ENCODE data around the gene FARP1.
A peak's percentile ranks its signal among the peaks of the same experiment; 100 is the strongest.

The FARP1 gene

GRCh38 chr13:98144027-98144741 is 1.3 kb downstream of the FARP1 start:
- no peak for TF ChIP-seq CTCF (conservative IDR thresholded peaks at IDR 0.05; ENCODE audit: low read depth)
- ChIA-PET CTCF (interaction anchor here (0.6 to 0.7 kb wide), 3 partner anchors 183 to 287 kb away, joined by 3 to 6 read pairs (median 3); no protein-coding TSS in a partner anchor), POLR2A (ENCODE audit: low non-redundant PET) (no interaction called here)
- H3K27ac ChIP-seq: no peak overlapping the region
- DNase-seq (ENCODE audit: low spot score): no peak

GRCh38 chr13:98144801-98145350 is 2.0 kb downstream of the FARP1 start:
- DNase-seq (ENCODE audit: low spot score): peak; percentile 20
- ChIA-PET POLR2A (ENCODE audit: low non-redundant PET) (no interaction called here), CTCF (no interaction called here)
- H3K27ac ChIP-seq: no peak overlapping the region
- no peak for TF ChIP-seq CTCF (conservative IDR thresholded peaks at IDR 0.05; ENCODE audit: low read depth)

- no peak for TF ChIP-seq CTCF (conservative IDR thresholded peaks at IDR 0.05; ENCODE audit: low read depth)
- DNase-seq (ENCODE audit: low spot score): no peak
- no peak overlapping the region for H3K27ac ChIP-seq
- POLR2A ChIA-PET (ENCODE audit: low non-redundant PET): no interaction called here
- CTCF ChIA-PET: no interaction called here
Measured at GRCh38 chr13:98147521-98147920, 4.6 kb downstream of the FARP1 start.

- ChIA-PET POLR2A (ENCODE audit: low non-redundant PET) (no interaction called here), CTCF (interaction anchor here (0.6 kb wide), 1 partner anchor 117 kb away, joined by 3 read pairs; no protein-coding TSS in a partner anchor)
- TF ChIP-seq CTCF (conservative IDR thresholded peaks at IDR 0.05; ENCODE audit: low read depth): no peak
- H3K27ac ChIP-seq: no peak overlapping the region
- DNase-seq (ENCODE audit: low spot score): no peak
Measured at GRCh38 chr13:98150832-98151479, 8.1 kb downstream of the FARP1 start.

GRCh38 chr13:98155475-98156109 is 12.7 kb downstream of the FARP1 start:
- CTCF ChIA-PET: interaction anchor here (0.6 kb wide), 2 partner anchors 19 to 300 kb away, joined by 3 to 4 read pairs; no protein-coding TSS in a partner anchor
- no peak for DNase-seq (ENCODE audit: low spot score)
- POLR2A ChIA-PET (ENCODE audit: low non-redundant PET): no interaction called here
- no peak for TF ChIP-seq CTCF (conservative IDR thresholded peaks at IDR 0.05; ENCODE audit: low read depth)
- no peak overlapping the region for H3K27ac ChIP-seq

- no peak overlapping the region for H3K27ac ChIP-seq
- DNase-seq (ENCODE audit: low spot score): no peak
- TF ChIP-seq CTCF (conservative IDR thresholded peaks at IDR 0.05; ENCODE audit: low read depth): no peak
- POLR2A ChIA-PET (ENCODE audit: low non-redundant PET): no interaction called here
- CTCF ChIA-PET: interaction anchor here (0.6 kb wide), 1 partner anchor 20 kb away, joined by 3 read pairs; no protein-coding TSS in a partner anchor
Measured at GRCh38 chr13:98156259-98156658, 13.4 kb downstream of the FARP1 start.
